HS-5 (cell line): ENCODE data around the gene PLB1.

ENCODE experiments used
- DNase-seq: peaks from one replicate; pipeline ENCODE4 v3.0.0-alpha.2; 2012; ENCODE audit warnings: low read depth

The PLB1 gene

GRCh38 chr2:28495551-28496250, at the start of gene PLB1:
Gene PLB1, plus strand, starts transcription at chr2:28496060. Its CDS starts 55 bp downstream, at chr2:28496115.
- DNase-seq: no peak

DNA sequence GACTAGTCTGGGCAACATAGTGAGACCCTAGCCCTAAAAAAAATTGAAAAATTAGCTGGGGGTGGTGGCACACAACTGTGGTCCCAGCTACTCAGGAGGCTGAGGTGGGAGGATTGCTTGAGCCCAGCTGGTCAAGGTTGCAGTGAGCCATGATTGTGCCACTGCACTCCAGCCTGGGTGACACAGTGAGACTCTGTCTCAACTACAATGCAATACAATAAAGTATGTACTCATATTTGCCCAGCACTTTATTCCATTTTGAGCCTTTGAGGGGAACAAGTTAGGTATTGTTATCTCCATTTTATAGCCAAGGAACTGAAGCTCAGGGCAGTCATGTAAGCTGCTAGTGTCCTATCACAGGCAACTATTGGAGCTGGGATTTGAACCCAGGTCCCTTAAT, 49.3 kb upstream of the PLB1 start:
- no peak for DNase-seq

- no peak for DNase-seq
Observed at GRCh38 chr2:28447086-28447485, 48.8 kb upstream of the PLB1 start.

- DNase-seq: peak; percentile 85
Observed at GRCh38 chr2:28447943-28448792, 47.7 kb upstream of the PLB1 start.

DNA sequence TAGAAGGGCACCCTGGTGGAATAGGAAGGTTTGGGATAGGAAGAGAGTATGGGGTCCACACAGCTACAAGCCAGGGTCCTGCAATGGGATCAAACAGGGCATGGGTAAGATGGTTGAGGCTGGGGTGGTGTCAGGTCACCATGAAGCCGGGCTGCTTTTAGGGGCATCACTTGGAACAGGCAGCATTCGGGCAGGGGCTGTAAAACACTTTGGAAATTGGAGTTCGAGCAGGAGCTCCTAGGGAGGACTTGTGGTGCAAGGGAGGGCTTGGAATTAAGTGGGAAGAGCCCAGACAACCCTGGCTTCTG, 47.1 kb upstream of the PLB1 start:
- no peak for DNase-seq

DNA sequence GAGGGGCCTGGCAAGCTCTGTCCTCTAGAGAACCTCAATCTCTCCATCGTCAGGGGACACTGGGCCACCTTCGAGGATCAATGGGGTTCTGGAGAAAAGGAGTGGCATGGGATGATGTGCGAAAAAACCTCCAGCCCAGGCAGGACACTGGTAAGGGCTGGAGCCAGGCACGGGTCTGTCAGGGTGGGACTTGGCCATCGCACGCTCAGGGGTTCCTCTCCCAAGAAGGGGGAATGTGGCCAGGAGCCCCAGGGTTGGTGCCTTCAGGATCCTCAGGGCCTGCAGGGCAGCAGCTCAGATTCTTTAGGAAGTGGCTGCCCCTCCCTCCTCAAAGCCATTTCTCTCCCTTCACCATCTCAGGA, 46.8 kb upstream of the PLB1 start:
- DNase-seq: no peak

DNA sequence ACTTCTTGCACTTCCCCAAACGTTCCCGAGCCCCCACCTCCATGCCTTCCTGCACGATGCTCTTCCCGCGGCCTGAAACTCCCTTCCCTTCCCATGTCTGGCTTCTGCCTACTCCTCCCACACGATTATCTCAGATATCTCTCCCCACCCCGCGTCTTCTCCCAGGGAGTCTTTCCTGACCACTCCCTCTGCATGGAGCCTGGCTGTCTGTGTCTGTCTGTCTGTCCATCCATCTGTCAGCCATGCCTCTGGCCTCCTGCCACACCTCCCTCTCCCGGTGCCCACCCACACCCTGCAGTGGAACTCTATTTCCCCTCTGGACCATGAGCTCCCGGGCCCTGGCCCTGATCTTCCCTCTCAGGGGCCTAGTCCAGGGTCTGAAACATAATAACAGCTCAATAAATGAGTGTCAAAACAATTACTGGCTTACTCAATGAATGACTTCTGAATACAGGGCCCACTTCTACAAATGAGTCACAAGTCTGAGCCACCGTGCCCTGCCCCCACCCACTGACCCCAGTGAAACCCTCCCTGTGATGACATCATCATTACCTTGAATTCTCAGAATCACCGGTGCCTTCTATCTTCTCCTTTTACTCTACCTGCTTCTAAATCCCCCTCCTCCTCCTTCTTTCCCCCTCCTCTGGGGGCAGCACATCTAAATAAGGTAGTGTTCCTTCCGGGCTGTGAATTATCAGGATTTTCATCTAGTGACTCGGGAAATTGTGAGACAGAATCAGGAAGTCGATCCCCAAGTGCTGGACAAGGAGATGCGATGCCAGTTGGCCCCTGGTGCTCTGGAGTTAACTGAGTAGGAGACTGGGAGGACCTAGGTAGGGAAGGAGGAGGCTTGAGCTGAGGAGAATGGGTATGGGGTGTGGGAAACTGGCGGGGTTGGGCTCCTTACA, 46.1 kb upstream of the PLB1 start:
- no peak for DNase-seq

GRCh38 chr2:28450901-28451565, 44.8 kb upstream of the PLB1 start:
- no peak for DNase-seq

- DNase-seq: no peak
Observed at GRCh38 chr2:28451793-28452533, 43.9 kb upstream of the PLB1 start.

- no peak for DNase-seq
Observed at GRCh38 chr2:28452534-28453081, 43.3 kb upstream of the PLB1 start.

DNA sequence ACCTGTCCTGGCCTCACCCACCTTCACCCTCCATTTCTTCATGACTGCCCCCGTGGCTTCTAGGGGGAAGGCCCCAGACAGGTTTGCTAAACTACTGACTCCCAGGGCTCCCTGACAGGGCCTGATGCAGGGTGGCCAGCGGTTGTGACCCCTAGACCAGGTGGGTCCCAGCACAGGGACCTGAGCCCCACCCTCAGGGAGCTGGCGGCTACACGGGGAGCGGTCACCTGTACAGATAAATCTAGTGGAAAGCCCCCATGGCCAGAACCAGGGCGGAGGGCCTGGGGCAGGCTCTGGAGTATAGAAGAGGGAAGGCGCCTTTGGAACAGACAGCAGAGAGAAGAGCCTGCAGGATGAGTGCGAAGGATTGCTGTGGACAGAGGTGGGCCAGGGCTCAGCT, 42.5 kb upstream of the PLB1 start:
- DNase-seq: no peak

DNA sequence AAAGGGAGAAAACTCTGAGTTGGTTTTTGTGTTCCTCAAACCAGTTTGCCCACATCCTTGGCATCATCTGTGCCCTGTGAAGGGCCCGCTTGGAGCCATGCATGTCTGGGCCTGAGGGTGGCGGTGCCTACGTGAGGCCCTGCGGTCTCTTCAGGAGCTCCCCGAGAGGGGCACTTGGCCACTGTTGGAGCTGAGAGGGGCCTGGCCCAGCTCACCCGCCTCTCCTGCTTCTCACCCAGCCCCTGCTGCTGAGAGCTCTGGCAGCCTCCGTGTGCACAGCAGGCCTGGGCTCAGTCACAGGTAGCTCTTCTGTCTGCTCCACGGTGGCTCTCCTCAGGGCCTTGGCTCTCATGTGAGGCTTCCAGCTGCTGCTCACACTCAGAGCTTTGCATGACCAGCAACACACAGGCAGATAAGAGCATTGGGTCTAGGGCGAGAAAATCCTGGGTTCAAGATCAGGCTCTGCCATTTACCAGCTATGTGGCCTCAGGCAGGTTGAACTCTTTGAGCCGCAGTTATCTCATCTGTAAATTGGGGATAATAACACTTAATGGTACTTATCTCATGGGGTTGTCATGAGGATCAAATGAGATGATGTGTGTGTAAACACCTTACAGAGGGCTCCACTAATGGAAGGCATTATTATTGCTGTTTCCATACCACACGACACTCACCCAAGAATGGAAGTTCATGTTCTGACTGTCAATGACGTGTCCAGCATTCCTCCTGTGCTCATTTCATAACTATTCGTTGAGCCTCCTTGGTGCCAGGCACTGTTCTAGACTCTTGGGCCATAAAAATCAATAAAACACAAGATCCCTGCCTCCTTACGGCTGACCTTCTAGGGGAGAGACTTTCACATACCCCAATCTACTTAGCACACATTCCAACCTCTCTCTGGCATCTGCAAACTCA, 41.6 kb upstream of the PLB1 start:
- DNase-seq: no peak

DNA sequence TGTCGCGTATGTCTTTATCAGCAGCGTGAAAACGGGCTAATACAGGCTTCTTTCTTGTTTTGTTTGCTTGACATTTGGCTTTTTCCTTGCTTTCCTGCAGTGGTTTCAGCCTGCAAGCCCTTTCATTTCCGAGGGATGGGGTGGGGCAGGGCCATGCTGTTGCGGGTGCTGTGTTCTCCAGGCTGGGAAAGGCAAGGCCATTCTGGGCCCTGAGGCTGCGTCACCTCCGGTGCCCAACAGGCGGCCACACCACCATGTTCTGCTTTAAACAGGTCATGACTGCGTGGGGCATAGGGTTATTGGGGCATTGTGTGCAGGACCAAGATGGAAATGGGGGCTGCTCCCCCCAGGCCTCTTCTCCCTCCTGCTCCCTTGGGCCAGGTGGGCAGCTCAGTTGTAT, 38.6 kb upstream of the PLB1 start:
- DNase-seq: no peak

- DNase-seq: no peak
Observed at GRCh38 chr2:28461056-28461455, 34.8 kb upstream of the PLB1 start.

DNA sequence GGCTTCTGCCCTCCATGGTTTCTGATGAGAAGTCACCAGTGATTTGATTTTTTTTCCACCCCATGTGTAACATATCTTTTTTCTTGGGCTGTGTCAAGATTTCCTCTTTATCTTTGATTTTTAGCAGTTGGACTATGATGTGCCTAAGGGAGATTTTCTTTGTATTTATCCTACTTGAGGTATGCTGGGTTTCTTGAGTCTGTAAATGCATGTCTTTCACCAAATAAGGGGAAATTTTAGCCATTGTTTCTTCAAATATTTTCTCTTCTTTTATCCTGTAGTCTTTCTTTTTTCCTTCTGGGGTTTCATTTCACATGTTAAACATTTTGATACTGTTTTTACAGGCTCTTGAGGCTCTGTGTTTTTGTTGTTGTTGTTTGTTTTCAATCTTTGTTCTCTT, 33.7 kb upstream of the PLB1 start:
- no peak for DNase-seq

DNA sequence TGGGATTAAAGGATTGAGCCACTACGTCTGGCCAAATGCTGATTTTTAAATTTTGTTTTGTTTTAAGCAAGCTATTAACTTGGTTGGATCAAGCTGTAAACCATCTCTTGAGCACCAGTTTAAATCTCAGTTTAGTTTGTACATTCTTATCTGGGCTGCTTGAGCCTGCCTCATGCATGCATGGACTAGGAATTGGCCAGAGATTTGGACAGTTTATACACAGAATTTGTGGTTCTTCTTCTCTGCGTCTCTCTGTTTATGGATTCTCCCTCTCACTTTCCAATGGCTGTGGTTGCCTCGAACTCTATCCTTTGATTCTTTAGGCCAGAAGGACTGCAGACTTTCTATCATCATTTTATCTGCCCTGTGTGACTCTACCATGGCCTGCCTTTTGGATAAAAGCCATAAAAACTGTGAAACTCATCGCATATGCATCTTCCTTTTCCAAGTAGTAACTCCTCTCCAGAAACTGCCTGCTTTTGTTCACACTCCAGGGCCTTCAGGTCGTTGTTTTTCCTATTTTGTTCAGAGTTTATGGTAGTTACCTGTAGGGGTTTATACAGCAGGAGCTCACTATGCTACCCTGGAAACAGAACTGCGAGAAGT, 32.5 kb upstream of the PLB1 start:
- no peak for DNase-seq

GRCh38 chr2:28463893-28464292, 32.0 kb upstream of the PLB1 start:
- DNase-seq: no peak

GRCh38 chr2:28465148-28465885, 30.5 kb upstream of the PLB1 start:
- no peak for DNase-seq

GRCh38 chr2:28469304-28469703, 26.6 kb upstream of the PLB1 start:
- DNase-seq: no peak
